G401 (cell line): ENCODE measurements around the gene THRB. TPM values are rescaled to one million over a fixed set of nuclear protein-coding genes. Genes with fewer than 3 reads are reported as not detected.
"Not testable (repeated sequence)": the region's sequence is repeated elsewhere in the genome, so short reads cannot be mapped to it uniquely, and the experiment has no call there.

Experiments used
- DNase-seq: peaks from one replicate; pipeline ENCODE4 v3.0.0-alpha.2; 2015; ENCODE audit warnings: low spot score
- in situ Hi-C: cut with HindIII; loops from 2 replicates; pipeline ENCODE4 v1.10.0; 2016; ENCODE audit warnings: low sequenced_read_pairs, mixed read lengths
- total RNA-seq: library from RNA; depleted of rRNA; stranded (reverse); fragments of >200 nt; shearing (Covaris generic); gene quantifications from 2 replicates; pipeline ENCODE4 v1.2.3, GENCODE V29; 2014

THRB gene
- total RNA-seq, 1 experiment from 2014 or later, result not detected

GRCh38 chr3:24420224-24420623 is 74.4 kb downstream of the THRB start:
- DNase-seq, result no peak

GRCh38 chr3:24419067-24419791 is 75.4 kb downstream of the THRB start:
- in situ Hi-C loops, result no loop called here
- DNase-seq, result no peak

More at GRCh38 chr3:24420224-24420623, 74.4 kb downstream of the THRB start:
- in situ Hi-C loops, result no loop called here

GRCh38 chr3:24417730-24418129 is 76.9 kb downstream of the THRB start:
- in situ Hi-C loops, result no loop called here
- no peak for DNase-seq

GRCh38 chr3:24416224-24416623 is 78.4 kb downstream of the THRB start:
- in situ Hi-C loops, result no loop called here
- DNase-seq, result no peak

- no peak for DNase-seq
- in situ Hi-C loops, result no loop called here
Observed at GRCh38 chr3:24415824-24416223, 78.8 kb downstream of the THRB start.

GRCh38 chr3:24413662-24414061 is 81.0 kb downstream of the THRB start:
- in situ Hi-C loops, DNase-seq: not testable (repeated sequence)

- no peak for DNase-seq
- in situ Hi-C loops, result no loop called here
Observed at GRCh38 chr3:24410860-24411259, 83.8 kb downstream of the THRB start.

- no peak for DNase-seq
- in situ Hi-C loops, result no loop called here
Observed at GRCh38 chr3:24407980-24408680, 86.5 kb downstream of the THRB start.

GRCh38 chr3:24406900-24407299 is 87.8 kb downstream of the THRB start:
- no peak for DNase-seq
- in situ Hi-C loops, result no loop called here

- in situ Hi-C loops, result no loop called here
- DNase-seq, result no peak
Observed at GRCh38 chr3:24405057-24405456, 89.6 kb downstream of the THRB start.

- DNase-seq, result no peak
- in situ Hi-C loops, result no loop called here
Observed at GRCh38 chr3:24401811-24402185, 92.9 kb downstream of the THRB start.

GRCh38 chr3:24401090-24401810 is 93.4 kb downstream of the THRB start:
- DNase-seq, result no peak
- in situ Hi-C loops, result no loop called here

- in situ Hi-C loops, result no loop called here
- DNase-seq, result no peak
Observed at GRCh38 chr3:24400450-24400849, 94.2 kb downstream of the THRB start.

- no peak for DNase-seq
- in situ Hi-C loops, result no loop called here
Observed at GRCh38 chr3:24400015-24400414, 94.6 kb downstream of the THRB start.

- in situ Hi-C loops, result no loop called here
- no peak for DNase-seq
Observed at GRCh38 chr3:24399614-24400013, 95.0 kb downstream of the THRB start.

GRCh38 chr3:24398712-24399111 is 95.9 kb downstream of the THRB start:
- in situ Hi-C loops, result not testable (repeated sequence)

GRCh38 chr3:24396338-24396737 is 98.3 kb downstream of the THRB start:
- no peak for DNase-seq
- in situ Hi-C loops, result no loop called here

More at GRCh38 chr3:24398712-24399111, 95.9 kb downstream of the THRB start:
- DNase-seq, result not testable (repeated sequence)

GRCh38 chr3:24394754-24395153 is 99.9 kb downstream of the THRB start:
- in situ Hi-C loops, result no loop called here
- DNase-seq, result no peak

- in situ Hi-C loops, result no loop called here
- DNase-seq, result no peak
Observed at GRCh38 chr3:24393316-24393715, 101.3 kb downstream of the THRB start.
